Mesodermal cell (in vitro differentiated cells): ENCODE measurements around the gene CYP4F8. TPM values are rescaled to one million over a fixed set of nuclear protein-coding genes. Genes with fewer than 3 reads are reported as not detected.

Experiments used
- H3K27ac ChIP-seq: 2 replicates; pipeline ENCODE4 v1.7.0; 2013; ENCODE audit warnings: mild to moderate bottlenecking, low read depth, low read length, moderate library complexity; ENCODE audit not compliant: severe bottlenecking
- H3K36me3 ChIP-seq: 2 replicates; pipeline ENCODE4 v1.7.1; 2013; ENCODE audit warnings: mild to moderate bottlenecking, low read length, moderate library complexity; ENCODE audit not compliant: control insufficient read depth, insufficient read depth
- H3K4me1 ChIP-seq: one replicate; pipeline ENCODE4 v1.7.1; 2013; ENCODE audit warnings: mild to moderate bottlenecking, low read length; ENCODE audit not compliant: insufficient read depth, control insufficient read depth, poor library complexity, severe bottlenecking
- H3K4me3 ChIP-seq: 2 replicates; pipeline ENCODE4 v1.7.0; 2013; ENCODE audit warnings: low read length, control low read depth, mild to moderate bottlenecking; ENCODE audit not compliant: insufficient read depth, poor library complexity, severe bottlenecking; ENCODE audit errors: extremely low read depth
- H3K9me3 ChIP-seq: 2 replicates; pipeline ENCODE4 v1.7.1; 2013; ENCODE audit warnings: mild to moderate bottlenecking, low read length, moderate library complexity; ENCODE audit not compliant: control insufficient read depth
- WGBS, 2 experiments: methylation state at CpG; one replicate each; pipeline ENCODE4 v1.1.5; 2013; ENCODE audit warnings: missing lambda C conversion rate in 2 of 2; ENCODE audit not compliant: insufficient coverage in 2 of 2; 5-methylcytosine and 5-hydroxymethylcytosine counted together
- polyA plus RNA-seq, 2 experiments: library from polyadenylated mRNA; stranded (reverse); fragments of 50-300 nt; gene quantifications; one replicate each; pipeline ENCODE4 v1.2.3, GENCODE V29; 2013

CYP4F8 gene, protein sequence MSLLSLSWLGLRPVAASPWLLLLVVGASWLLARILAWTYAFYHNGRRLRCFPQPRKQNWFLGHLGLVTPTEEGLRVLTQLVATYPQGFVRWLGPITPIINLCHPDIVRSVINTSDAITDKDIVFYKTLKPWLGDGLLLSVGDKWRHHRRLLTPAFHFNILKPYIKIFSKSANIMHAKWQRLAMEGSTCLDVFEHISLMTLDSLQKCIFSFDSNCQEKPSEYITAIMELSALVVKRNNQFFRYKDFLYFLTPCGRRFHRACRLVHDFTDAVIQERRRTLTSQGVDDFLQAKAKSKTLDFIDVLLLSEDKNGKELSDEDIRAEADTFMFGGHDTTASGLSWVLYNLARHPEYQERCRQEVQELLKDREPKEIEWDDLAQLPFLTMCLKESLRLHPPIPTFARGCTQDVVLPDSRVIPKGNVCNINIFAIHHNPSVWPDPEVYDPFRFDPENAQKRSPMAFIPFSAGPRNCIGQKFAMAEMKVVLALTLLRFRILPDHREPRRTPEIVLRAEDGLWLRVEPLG
- polyA plus RNA-seq (2013, experiment 1 of 2): not detected
- not detected for polyA plus RNA-seq (2013, experiment 2 of 2)

- H3K9me3 ChIP-seq: peaks cover 72% of the 10 kb centered on the region
- H3K27ac ChIP-seq: no peak within 1 kb of the TSS
- H3K4me3 ChIP-seq: no peak within 1 kb of the TSS
- H3K4me1 ChIP-seq: no peaks in the 10 kb centered on the region
- H3K36me3 ChIP-seq: no peaks in the 10 kb centered on the region
- WGBS, 2 experiments: 50 to 57% methylated on average over 4 to 8 of the region's 8 CpGs
Measured at GRCh38 chr19:15614507-15615379, at the start of gene CYP4F8. CYP4F8 (plus strand) TSS chr19:15615218; CDS start chr19:15615617, 399 bp downstream.

DNA sequence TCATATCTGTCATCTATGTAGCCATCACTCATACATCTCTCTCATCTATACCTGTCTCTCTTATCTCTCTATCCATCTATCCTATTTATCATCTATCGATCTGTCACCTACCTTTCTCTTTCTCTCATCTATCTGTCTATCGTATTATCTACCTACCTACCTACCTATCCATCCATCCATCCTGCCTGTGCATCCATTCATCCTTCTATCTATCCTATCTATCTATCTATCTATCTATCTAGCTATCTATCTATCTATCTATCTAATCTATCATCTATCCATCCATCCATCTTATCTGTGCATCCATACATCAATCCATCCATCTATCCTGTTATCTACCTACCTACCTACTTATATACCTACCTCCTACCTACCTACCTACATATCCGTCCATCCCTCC lies 44.6 kb upstream of the CYP4F8 start:
- Histone ChIP-seq H3K36me3 (no peaks in the 10 kb centered on the region), H3K9me3 (peaks cover 40% of the 10 kb centered on the region), H3K4me1 (no peaks in the 10 kb centered on the region), H3K27ac (no peak overlapping the region), H3K4me3 (no peak overlapping the region)
- 58 to 59% methylated on average over 3 of the region's 3 CpGs for WGBS, 2 experiments

GRCh38 chr19:15575406-15575805 lies 39.6 kb upstream of the CYP4F8 start:
- 40 to 53% methylated on average over 3 to 5 of the region's 6 CpGs for WGBS, 2 experiments

DNA sequence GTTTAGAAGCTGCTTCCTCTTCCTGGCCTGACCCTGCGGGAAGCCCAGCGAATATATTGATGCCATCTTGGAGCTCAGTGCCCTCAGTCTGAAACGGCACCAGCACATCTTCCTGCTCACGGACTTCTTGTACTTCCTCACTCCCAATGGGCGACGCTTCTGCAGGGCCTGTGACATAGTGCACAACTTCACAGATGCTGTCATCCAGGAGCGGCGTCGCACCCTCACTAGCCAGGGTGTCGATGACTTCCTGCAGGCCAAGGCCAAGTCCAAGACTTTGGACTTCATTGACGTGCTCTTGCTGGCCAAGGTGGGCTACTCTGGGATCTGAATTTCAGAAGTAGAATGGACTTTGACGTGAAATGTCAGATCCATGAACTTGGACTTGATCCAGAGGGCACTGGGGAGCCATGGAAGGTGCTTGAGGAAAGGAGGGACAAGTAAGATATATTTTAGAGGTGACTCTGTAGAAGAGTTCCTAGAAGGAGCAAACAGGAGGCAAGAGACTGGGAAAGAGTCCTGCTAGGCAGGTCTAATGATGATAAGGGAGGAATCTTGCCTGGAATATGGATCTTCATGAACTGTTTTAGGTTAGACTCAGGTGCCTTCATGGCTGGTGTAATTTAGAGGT lies 38.4 kb upstream of the CYP4F8 start:
- WGBS, 2 experiments: 70 to 74% methylated on average over 12 of the region's 12 CpGs
- H3K4me1 ChIP-seq: no peaks in the 10 kb centered on the region
- no peak overlapping the region for H3K27ac ChIP-seq
- peaks cover 48% of the 10 kb centered on the region for H3K9me3 ChIP-seq
- H3K36me3 ChIP-seq: no peaks in the 10 kb centered on the region
- H3K4me3 ChIP-seq: no peak overlapping the region

More at GRCh38 chr19:15575406-15575805, 39.6 kb upstream of the CYP4F8 start:
- H3K27ac ChIP-seq: no peak overlapping the region
- H3K4me1 ChIP-seq: no peaks in the 10 kb centered on the region
- H3K9me3 ChIP-seq: peaks cover 47% of the 10 kb centered on the region
- H3K36me3 ChIP-seq: no peaks in the 10 kb centered on the region
- H3K4me3 ChIP-seq: no peak overlapping the region

- Histone ChIP-seq H3K9me3 (peaks cover 42% of the 10 kb centered on the region), H3K36me3 (no peaks in the 10 kb centered on the region), H3K27ac (no peak overlapping the region), H3K4me1 (no peaks in the 10 kb centered on the region), H3K4me3 (no peak overlapping the region)
- WGBS, 2 experiments: 44 to 86% methylated on average over 1 to 2 of the region's 6 CpGs
Measured at GRCh38 chr19:15577184-15577771, 37.7 kb upstream of the CYP4F8 start.

GRCh38 chr19:15583346-15583745 lies 31.7 kb upstream of the CYP4F8 start:
- H3K36me3 ChIP-seq: no peaks in the 10 kb centered on the region
- no peaks in the 10 kb centered on the region for H3K4me1 ChIP-seq
- no peak overlapping the region for H3K27ac ChIP-seq
- peaks cover 42% of the 10 kb centered on the region for H3K9me3 ChIP-seq
- no peak overlapping the region for H3K4me3 ChIP-seq
- 80 to 88% methylated on average over 6 to 8 of the region's 12 CpGs for WGBS, 2 experiments

GRCh38 chr19:15584095-15584494 lies 30.9 kb upstream of the CYP4F8 start:
- no peaks in the 10 kb centered on the region for H3K36me3 ChIP-seq
- no peak overlapping the region for H3K4me3 ChIP-seq
- no peak overlapping the region for H3K27ac ChIP-seq
- 53 to 75% methylated on average over 3 to 4 of the region's 10 CpGs for WGBS, 2 experiments
- no peaks in the 10 kb centered on the region for H3K4me1 ChIP-seq
- peaks cover 45% of the 10 kb centered on the region for H3K9me3 ChIP-seq

- no peaks in the 10 kb centered on the region for H3K4me1 ChIP-seq
- peaks cover 46% of the 10 kb centered on the region for H3K9me3 ChIP-seq
- 55 to 62% methylated on average over 24 to 34 of the region's 35 CpGs for WGBS, 2 experiments
- H3K36me3 ChIP-seq: no peaks in the 10 kb centered on the region
- H3K27ac ChIP-seq: no peak overlapping the region
- no peak overlapping the region for H3K4me3 ChIP-seq
Measured at GRCh38 chr19:15584541-15585115, 30.4 kb upstream of the CYP4F8 start.

DNA sequence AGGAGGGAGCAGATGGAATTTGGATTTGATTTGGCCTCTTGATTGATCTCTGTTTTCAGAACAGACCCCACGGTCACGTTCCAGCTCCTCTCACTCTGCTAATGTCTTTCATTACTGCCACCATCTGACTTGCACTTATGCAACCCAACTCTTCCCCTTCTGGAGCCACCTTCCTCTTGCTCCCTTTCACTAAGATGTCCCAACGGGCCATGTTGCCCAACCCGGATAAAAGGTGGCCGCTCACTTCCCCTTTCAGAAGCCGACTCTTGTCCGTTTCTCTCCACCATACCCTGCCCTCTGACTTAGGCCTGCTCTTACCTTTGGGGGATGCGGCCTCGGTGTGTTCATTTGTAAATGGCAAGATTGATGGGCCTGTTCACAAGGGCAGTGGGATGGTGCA lies 27.4 kb upstream of the CYP4F8 start:
- Histone ChIP-seq H3K27ac (no peak overlapping the region), H3K4me1 (no peaks in the 10 kb centered on the region), H3K4me3 (no peak overlapping the region), H3K36me3 (no peaks in the 10 kb centered on the region), H3K9me3 (peaks cover 58% of the 10 kb centered on the region)
- WGBS, 2 experiments: 65 to 78% methylated on average over 5 to 6 of the region's 9 CpGs

DNA sequence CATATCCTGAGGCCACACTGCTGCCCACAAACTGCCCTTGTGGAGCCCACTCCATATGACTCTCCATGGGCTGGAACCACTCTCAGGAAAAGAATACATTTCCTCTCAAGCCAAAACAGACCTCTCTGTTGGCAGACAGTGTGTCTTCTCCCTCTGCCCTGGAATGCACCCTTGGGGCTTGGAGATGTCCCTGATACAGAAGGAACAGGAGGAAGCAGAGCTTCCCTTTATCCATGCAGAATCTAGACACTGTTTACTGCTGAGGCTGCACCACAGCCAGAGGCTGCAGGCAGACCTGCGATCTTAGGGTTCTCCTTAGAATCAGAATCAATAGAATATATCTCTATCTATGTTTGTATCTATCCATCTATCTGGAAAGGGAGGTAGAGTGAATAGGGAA lies 26.8 kb upstream of the CYP4F8 start:
- Histone ChIP-seq H3K4me3 (no peak overlapping the region), H3K9me3 (peaks cover 52% of the 10 kb centered on the region), H3K4me1 (no peaks in the 10 kb centered on the region), H3K36me3 (no peaks in the 10 kb centered on the region), H3K27ac (no peak overlapping the region)
- WGBS, 2 experiments: no CpG with 5 or more reads among the region's 1 CpG
